ENCODE results near the gene MINK1. TPM values are rescaled to one million over a fixed set of nuclear protein-coding genes. Genes with fewer than 3 reads are reported as not detected.

The MINK1 gene
- total and polyA plus RNA-seq, 2 of the 13 experiments (the other 11 are each of a cell fraction or from before 2014, with no cell fraction given) = 17.2 to 63.9 TPM

- TF ChIP-seq HNF1A (IDR thresholded peaks at IDR 0.05; ENCODE audit: low read depth) (no peak), HNF1A (CRISPR knock-in tag; IDR thresholded peaks at IDR 0.05; ENCODE audit: borderline replicate concordance) (no peak), ZNF296 (CRISPR knock-in tag; conservative IDR thresholded peaks at IDR 0.05) (no peak), ZZZ3 (CRISPR knock-in tag; IDR thresholded peaks at IDR 0.05; ENCODE audit: borderline replicate concordance) (peak; percentile 14; the same call in 1 of the 2 replicates), CEBPZ (IDR thresholded peaks at IDR 0.05; ENCODE audit: low read length) (no peak), GATAD1 (CRISPR knock-in tag; IDR thresholded peaks at IDR 0.05) (peak; percentile 85), ZNF547 (CRISPR knock-in tag; IDR thresholded peaks at IDR 0.05) (no peak; the same call in 1 of the 2 replicates), GABPA (IDR thresholded peaks at IDR 0.05; ENCODE audit: low read depth, low read length) (no peak), GABPA (CRISPR knock-in tag; IDR thresholded peaks at IDR 0.05; ENCODE audit: low read depth) (no peak; the same call in none of the 2 replicates), ZBTB26 (CRISPR knock-in tag; IDR thresholded peaks at IDR 0.05; ENCODE audit: borderline replicate concordance) (no peak), XBP1 (CRISPR knock-in tag; IDR thresholded peaks at IDR 0.05) (no peak), ZNF768 (CRISPR knock-in tag; IDR thresholded peaks at IDR 0.05) (no peak), ZNF230 (CRISPR knock-in tag; IDR thresholded peaks at IDR 0.05) (no peak), TARDBP (CRISPR knock-in tag; IDR thresholded peaks at IDR 0.05) (peak; percentile 23), TGIF2 (CRISPR knock-in tag; IDR thresholded peaks at IDR 0.05) (no peak), ZEB1 (IDR thresholded peaks at IDR 0.05; ENCODE audit: insufficient replicate concordance, low read depth) (no peak), ZNF7 (CRISPR knock-in tag; IDR thresholded peaks at IDR 0.05) (no peak), ZNF639 (CRISPR knock-in tag; conservative IDR thresholded peaks at IDR 0.05) (peak; percentile 67), ZNF550 (CRISPR knock-in tag; IDR thresholded peaks at IDR 0.05; ENCODE audit: borderline replicate concordance) (no peak), ZNF562 (CRISPR knock-in tag; IDR thresholded peaks at IDR 0.05; ENCODE audit: borderline replicate concordance) (no peak)
These were observed 106.8 kb downstream of the MINK1 start, which contains the start of the genes RNF167 and SLC25A11 (continued) for GRCh38 chr17:4939796-4940554.
